GM21723 (cell line): Measurements from ENCODE around the gene ASB15.

ENCODE experiments used
- ATAC-seq: cut with Tn5 transposase; IDR thresholded peaks from one replicate; pipeline ENCODE4 v1.9.1; 2021; ENCODE audit warnings: mild to moderate bottlenecking, moderate library complexity; ENCODE audit not compliant: unreplicated experiment

The ASB15 gene

DNA sequence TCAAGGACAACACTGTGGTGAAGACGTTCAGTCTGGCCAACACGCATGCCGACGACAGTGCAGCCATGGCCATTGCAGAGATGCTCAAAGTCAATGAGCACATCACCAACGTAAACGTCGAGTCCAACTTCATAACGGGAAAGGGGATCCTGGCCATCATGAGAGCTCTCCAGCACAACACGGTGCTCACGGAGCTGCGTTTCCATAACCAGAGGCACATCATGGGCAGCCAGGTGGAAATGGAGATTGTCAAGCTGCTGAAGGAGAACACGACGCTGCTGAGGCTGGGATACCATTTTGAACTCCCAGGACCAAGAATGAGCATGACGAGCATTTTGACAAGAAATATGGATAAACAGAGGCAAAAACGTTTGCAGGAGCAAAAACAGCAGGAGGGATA lies 60.7 kb downstream of the ASB15 start:
- ATAC-seq: no peak

DNA sequence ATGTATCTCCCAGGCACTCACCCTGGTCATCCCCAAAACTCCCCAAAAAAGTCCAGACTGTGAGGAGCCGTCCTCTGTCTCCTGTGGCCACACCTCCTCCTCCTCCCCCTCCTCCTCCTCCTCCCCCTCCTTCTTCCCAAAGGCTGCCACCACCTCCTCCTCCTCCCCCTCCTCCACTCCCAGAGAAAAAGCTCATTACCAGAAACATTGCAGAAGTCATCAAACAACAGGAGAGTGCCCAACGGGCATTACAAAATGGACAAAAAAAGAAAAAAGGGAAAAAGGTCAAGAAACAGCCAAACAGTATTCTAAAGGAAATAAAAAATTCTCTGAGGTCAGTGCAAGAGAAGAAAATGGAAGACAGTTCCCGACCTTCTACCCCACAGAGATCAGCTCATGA lies 61.1 kb downstream of the ASB15 start:
- ATAC-seq: no peak

DNA sequence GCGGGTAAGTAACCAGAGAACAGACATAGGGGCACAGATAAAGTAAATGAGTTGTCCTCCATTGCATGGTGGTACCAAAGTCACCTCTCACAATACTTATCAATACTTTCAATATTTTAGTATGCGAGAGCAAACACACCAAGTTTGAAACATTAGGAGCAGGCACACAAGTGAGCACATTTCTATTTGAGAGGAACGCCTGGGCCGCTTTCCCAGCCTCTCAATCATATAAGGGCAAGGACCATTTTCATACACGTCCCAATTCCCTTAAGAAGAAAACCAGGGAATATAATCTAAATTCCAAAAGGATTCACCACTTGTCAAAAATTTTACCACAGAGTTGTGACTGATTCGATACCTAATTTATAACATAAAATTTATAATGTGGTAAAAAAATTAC lies 61.6 kb downstream of the ASB15 start:
- ATAC-seq: no peak

GRCh38 chr7:123665157-123665556 lies 63.5 kb downstream of the ASB15 start:
- no peak for ATAC-seq

DNA sequence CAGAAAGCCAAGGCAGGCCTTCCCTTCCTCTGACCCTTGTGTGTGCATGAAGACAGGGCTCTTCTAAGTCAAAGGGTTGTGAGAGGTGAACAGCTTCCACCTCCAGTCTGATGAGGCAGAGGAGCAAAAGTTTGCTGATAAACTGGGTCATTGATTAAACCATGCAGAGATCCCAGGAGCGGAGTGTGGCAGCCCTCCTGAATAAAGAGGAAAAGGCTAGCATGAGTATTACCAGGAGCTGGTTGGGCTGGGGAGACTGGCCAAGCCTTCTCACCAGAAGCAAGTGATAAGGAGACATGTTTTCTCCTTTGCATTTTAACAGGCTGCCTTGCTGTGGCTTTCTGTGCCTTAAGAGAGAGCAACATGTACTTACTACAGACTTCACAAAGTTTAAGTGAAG lies 64.3 kb downstream of the ASB15 start:
- no peak for ATAC-seq

DNA sequence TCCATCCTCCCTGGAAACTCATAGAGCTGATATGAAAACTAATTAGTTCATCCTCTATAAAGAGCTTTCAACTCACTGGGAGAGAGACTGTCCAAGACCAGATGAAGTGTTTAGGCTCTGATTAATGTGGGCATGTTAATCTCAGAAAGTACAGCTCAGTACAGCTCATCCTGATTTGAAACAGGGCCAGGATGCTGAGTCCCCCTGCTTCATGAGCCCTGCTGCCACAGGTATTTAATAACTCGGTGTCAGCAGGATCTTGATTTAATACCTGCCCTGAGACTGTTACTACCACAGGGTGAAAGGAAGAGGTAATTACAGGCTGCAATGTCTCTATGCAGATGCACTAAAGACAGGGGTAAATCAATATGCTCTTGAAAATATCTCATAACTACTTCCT lies 64.9 kb downstream of the ASB15 start:
- no peak for ATAC-seq

GRCh38 chr7:123669485-123669884 lies 67.9 kb downstream of the ASB15 start:
- no peak for ATAC-seq

- no peak for ATAC-seq
Measured at GRCh38 chr7:123673137-123673732, 71.6 kb downstream of the ASB15 start.

DNA sequence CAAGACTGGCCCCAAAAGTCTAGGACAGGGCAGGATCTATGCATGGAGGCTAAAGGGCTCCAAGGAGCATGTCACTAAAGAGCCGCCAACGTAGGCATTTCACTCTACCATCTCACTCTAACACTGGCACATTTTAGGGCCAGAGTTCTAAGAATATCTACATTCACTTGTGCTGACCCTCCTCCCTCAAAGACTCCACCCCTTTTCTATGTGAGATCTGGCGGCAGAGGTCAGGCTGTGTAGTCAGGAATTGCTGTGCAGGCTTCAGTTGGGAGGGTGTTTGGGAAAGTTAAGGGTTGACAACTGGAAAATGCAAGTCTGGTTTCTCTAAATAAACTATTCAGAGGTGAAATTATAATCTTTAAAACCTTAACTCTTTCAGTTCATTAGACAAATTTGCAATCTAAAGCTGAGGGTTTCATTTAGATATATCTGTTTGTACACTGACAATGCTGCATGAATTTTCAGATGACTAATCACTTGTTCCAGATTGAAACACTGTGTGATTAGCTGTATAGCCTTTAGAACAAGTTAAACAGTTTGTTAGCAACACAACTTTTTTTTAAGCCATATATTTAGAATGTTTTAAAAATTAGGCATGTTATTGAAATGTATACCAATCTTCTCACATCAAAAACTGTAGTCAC lies 72.3 kb downstream of the ASB15 start:
- ATAC-seq: no peak

- no peak for ATAC-seq
Measured at GRCh38 chr7:123674399-123675180, 73.0 kb downstream of the ASB15 start.

- no peak for ATAC-seq
Measured at GRCh38 chr7:123675181-123675473, 73.5 kb downstream of the ASB15 start.

DNA sequence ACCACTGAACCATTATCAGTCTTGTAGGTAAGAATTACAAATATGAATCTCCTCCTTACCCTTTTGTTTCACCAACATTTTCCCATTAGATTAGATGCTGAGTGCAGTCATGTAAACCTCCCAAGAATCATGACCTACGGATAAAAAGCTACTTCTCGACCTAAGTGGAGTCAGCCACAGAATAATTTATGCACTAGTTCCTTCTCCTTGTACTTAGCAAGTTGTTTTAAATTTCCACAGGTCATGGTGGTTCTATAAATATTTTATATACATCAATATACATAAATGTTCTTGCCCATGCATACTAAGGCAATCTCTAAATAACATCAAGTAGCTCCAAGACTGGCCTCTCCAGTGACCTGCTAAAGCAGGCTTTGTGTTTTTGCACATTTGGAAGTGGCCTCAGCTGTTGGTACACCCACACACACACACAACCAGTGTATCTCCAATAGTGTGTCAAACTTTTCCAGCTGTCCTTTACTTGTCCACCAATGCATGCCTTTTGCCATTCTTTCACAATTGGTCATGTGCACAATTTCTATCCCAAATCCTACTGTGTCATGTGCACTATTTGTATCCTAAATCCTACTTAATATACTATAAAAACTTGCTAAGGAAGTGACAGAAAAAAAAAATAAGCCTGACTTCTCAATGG lies 75.6 kb downstream of the ASB15 start:
- no peak for ATAC-seq

- no peak for ATAC-seq
Measured at GRCh38 chr7:123679614-123680013, 78.0 kb downstream of the ASB15 start.

DNA sequence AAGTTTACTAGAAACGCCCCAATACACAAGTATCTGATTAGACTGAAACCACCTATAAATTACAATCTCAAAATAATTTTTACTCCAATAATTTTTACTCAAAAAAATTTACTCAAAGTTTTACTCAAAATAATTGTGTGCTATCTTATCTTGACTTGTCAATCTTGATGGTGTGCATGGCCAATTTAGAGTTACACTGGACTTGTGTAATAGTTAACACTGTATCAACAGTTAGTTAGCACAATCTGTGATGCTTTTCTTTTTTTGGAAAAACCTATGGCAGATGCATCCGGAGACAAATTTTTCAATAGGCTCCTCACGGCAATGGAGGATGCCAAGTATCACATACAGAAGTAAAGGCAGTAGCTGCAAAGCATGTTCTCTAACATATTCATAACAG lies 79.0 kb downstream of the ASB15 start:
- no peak for ATAC-seq

DNA sequence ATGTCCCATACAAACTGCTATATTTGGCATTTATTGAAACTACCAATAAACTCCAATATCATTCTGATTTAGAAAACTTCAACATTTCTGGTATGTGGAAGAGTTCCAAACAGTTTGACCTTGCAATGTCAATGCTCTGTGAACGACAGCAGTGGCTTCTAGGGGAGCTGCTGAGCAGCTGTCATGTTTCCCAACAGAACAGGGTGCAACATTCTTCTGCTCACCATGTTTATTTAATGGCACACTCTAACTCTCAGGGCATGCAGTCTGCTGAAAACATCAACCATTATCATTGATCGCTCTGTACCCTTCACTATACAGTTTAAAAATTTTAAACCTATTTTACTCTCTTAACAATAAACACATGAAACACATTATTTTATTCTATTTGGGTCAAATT lies 79.9 kb downstream of the ASB15 start:
- ATAC-seq: no peak

- peak; percentile 67 for ATAC-seq
Measured at GRCh38 chr7:123682690-123683089, 81.1 kb downstream of the ASB15 start.

GRCh38 chr7:123687161-123687560 lies 85.5 kb downstream of the ASB15 start:
- no peak for ATAC-seq

GRCh38 chr7:123687727-123688126 lies 86.1 kb downstream of the ASB15 start:
- no peak for ATAC-seq
